Large intestine (tissue), 3 donors: Measurements from ENCODE around the gene SLC17A9. TPM values are rescaled to one million over a fixed set of nuclear protein-coding genes. Genes with fewer than 3 reads are reported as not detected.

Experiments
- DNase-seq, 2 donors: peaks; one replicate each; pipeline versions ENCODE4 v3.0.0 to v3.0.0-alpha.2; 2013
- H3K27ac ChIP-seq: one replicate; pipeline ENCODE4 v1.5.1; 2013; ENCODE audit warnings: low read length
- H3K27me3 ChIP-seq: 2 replicates; pipeline ENCODE4 v1.6.1; 2013; ENCODE audit warnings: low read length; ENCODE audit not compliant: control insufficient read depth, insufficient read depth
- H3K36me3 ChIP-seq: 2 replicates; pipeline ENCODE4 v1.6.1; 2013; ENCODE audit warnings: low read length; ENCODE audit not compliant: control insufficient read depth, insufficient read depth
- H3K4me1 ChIP-seq: one replicate; pipeline ENCODE4 v1.6.1; 2013; ENCODE audit warnings: low read length; ENCODE audit not compliant: control insufficient read depth, insufficient read depth
- H3K4me3 ChIP-seq: one replicate; pipeline ENCODE4 v1.5.1; 2013; ENCODE audit warnings: low read length
- H3K9me3 ChIP-seq: one replicate; pipeline ENCODE4 v1.6.1; 2013; ENCODE audit warnings: mild to moderate bottlenecking, low read depth, low read length, moderate library complexity; ENCODE audit not compliant: control insufficient read depth
- WGBS: methylation state at CpG from one replicate; pipeline ENCODE4 v1.1.5; 2013; ENCODE audit warnings: low lambda C conversion rate; ENCODE audit not compliant: insufficient coverage; 5-methylcytosine and 5-hydroxymethylcytosine counted together
- polyA plus RNA-seq: library from polyadenylated mRNA; unstranded; fragments of 120-200 nt; gene quantifications from one replicate; pipeline ENCODE4 v1.2.1, GENCODE V29; 2013

The SLC17A9 gene
- polyA plus RNA-seq, 1 donor: 8.1 TPM

DNA sequence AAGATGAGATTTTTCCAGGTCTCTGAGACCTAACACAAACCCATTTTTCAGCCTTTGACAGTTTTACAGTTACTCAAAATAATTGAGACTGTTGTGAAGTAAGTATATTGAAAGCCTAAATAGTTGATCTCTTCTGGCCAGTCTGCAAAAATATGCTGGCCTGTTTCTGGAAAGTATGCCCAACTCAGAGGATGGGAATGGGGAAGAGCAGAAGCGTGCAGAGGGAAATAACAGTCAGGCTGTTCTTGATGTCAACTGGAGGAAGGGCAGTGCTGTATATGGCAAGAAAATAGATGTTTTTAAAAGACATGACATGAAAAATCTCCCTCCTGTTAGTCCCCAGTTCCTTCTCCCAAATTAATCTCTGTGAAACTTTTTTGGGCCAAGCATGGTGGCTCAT, 10.7 kb upstream of the SLC17A9 start:
- no CpG with 5 or more reads among the region's 1 CpG for WGBS
- H3K36me3 ChIP-seq: peaks cover 57% of the 10 kb centered on the region
- no peak for DNase-seq
- no peaks in the 10 kb centered on the region for H3K27me3 ChIP-seq
- H3K4me1 ChIP-seq: peaks cover 8% of the 10 kb centered on the region
- no peak overlapping the region for H3K4me3 ChIP-seq
- H3K27ac ChIP-seq: no peak overlapping the region
- H3K9me3 ChIP-seq: no peaks in the 10 kb centered on the region

- H3K4me1 ChIP-seq: peaks cover 8% of the 10 kb centered on the region
These were observed 10.1 kb upstream of the SLC17A9 start for GRCh38 chr20:62942456-62942855.

DNA sequence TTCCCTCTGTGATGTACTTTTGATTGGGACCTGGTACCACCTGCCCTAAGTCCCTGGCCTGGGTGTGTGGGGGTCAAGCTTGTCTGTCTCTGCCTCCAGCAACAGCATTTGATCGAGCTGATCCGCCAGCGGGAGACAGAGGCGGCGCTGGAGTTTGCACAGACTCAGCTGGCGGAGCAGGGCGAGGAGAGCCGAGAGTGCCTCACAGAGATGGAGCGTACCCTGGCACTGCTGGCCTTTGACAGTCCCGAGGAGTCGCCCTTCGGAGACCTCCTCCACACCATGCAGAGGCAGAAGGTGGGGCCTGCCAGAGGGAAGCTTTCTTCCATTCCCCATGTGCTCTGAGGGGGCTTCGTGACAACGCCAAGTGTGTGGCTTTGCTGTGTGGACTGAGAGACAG, 9.1 kb upstream of the SLC17A9 start:
- Histone ChIP-seq H3K36me3 (peaks cover 68% of the 10 kb centered on the region), H3K27ac (no peak overlapping the region), H3K4me3 (no peak overlapping the region), H3K9me3 (no peaks in the 10 kb centered on the region), H3K27me3 (no peaks in the 10 kb centered on the region), H3K4me1 (peaks cover 8% of the 10 kb centered on the region)
- DNase-seq: no peak
- WGBS: no CpG with 5 or more reads among the region's 14 CpGs

More at GRCh38 chr20:62942456-62942855, 10.1 kb upstream of the SLC17A9 start:
- Histone ChIP-seq H3K36me3 (peaks cover 62% of the 10 kb centered on the region), H3K4me3 (no peak overlapping the region), H3K27ac (no peak overlapping the region), H3K27me3 (no peaks in the 10 kb centered on the region), H3K9me3 (no peaks in the 10 kb centered on the region)
- WGBS: no CpG with 5 or more reads among the region's 2 CpGs
- no peak for DNase-seq

DNA sequence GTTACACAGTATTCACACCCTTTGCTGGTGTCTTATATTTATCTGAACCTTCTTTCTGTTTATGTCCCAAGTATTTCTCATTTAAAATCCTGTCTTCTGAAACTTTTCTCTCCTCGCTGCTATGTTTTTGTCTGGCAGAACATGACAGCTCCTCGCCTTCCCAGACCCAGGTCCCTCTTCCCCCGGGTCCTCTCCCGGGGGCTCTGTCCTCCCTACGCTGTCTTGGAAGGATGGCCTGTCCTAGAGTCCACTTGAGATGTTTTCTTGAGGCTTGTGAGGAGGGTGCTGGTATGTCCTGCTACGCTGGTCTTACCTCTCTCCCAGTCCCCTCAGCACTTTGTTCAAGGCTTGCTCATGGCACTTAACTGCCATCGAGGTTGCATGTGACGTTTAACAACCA, 8.3 kb upstream of the SLC17A9 start:
- no CpG with 5 or more reads among the region's 8 CpGs for WGBS
- peaks cover 74% of the 10 kb centered on the region for H3K36me3 ChIP-seq
- H3K4me3 ChIP-seq: no peak overlapping the region

GRCh38 chr20:62944746-62945145, 7.8 kb upstream of the SLC17A9 start:
- 100% methylated on average over 2 of the region's 10 CpGs for WGBS
- Histone ChIP-seq H3K4me1 (peaks cover 2% of the 10 kb centered on the region), H3K36me3 (peaks cover 76% of the 10 kb centered on the region), H3K27me3 (no peaks in the 10 kb centered on the region), H3K27ac (no peak overlapping the region), H3K4me3 (no peak overlapping the region), H3K9me3 (no peaks in the 10 kb centered on the region)
- no peak for DNase-seq

More for the DNA sequence above, 8.3 kb upstream of the SLC17A9 start:
- peaks cover 8% of the 10 kb centered on the region for H3K4me1 ChIP-seq
- H3K27ac ChIP-seq: no peak overlapping the region
- no peaks in the 10 kb centered on the region for H3K27me3 ChIP-seq
- no peaks in the 10 kb centered on the region for H3K9me3 ChIP-seq
- DNase-seq: no peak

- no CpG with 5 or more reads among the region's 25 CpGs for WGBS
- Histone ChIP-seq H3K9me3 (no peaks in the 10 kb centered on the region), H3K27ac (no peak overlapping the region), H3K4me1 (no peaks in the 10 kb centered on the region), H3K27me3 (no peaks in the 10 kb centered on the region), H3K4me3 (no peak overlapping the region), H3K36me3 (peaks cover 84% of the 10 kb centered on the region)
- no peak for DNase-seq
These were observed 6.7 kb upstream of the SLC17A9 start for GRCh38 chr20:62945771-62946339.

DNA sequence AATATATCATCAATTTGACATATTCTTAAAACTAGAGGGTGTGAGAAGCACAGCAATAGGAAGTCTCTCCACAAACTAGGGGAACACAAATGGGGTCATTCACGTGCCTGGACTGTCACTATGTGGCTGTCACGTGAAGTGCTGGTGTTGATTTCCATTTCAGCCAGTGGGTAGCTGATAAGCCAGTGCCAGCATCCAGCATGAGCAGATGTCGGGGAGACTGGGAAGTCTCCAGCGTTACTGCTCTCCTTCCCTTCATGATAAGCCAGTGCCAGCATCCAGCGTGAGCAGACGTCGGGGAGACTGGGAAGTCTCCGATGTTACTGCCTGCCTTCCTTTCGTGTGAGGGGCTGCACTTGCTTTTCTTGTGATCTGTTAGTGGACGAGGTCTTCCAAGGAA, 5.6 kb upstream of the SLC17A9 start:
- H3K27me3 ChIP-seq: no peaks in the 10 kb centered on the region
- H3K4me3 ChIP-seq: no peak overlapping the region
- 50% methylated on average over 2 of the region's 10 CpGs for WGBS
- H3K9me3 ChIP-seq: no peaks in the 10 kb centered on the region
- peaks cover 2% of the 10 kb centered on the region for H3K4me1 ChIP-seq
- H3K27ac ChIP-seq: no peak overlapping the region
- DNase-seq: no peak
- peaks cover 84% of the 10 kb centered on the region for H3K36me3 ChIP-seq

- Histone ChIP-seq H3K27me3 (no peaks in the 10 kb centered on the region), H3K4me1 (peaks cover 7% of the 10 kb centered on the region), H3K9me3 (no peaks in the 10 kb centered on the region), H3K36me3 (peaks cover 78% of the 10 kb centered on the region), H3K27ac (no peak overlapping the region), H3K4me3 (no peak overlapping the region)
- DNase-seq: no peak
- 100% methylated on average over 1 of the region's 17 CpGs for WGBS
These were observed 4.8 kb upstream of the SLC17A9 start for GRCh38 chr20:62947532-62948300.

- no peaks in the 10 kb centered on the region for H3K9me3 ChIP-seq
- peaks cover 62% of the 10 kb centered on the region for H3K36me3 ChIP-seq
- WGBS: no CpG with 5 or more reads among the region's 6 CpGs
- no peak overlapping the region for H3K27ac ChIP-seq
- H3K4me1 ChIP-seq: peaks cover 22% of the 10 kb centered on the region
- no peak for DNase-seq
- no peaks in the 10 kb centered on the region for H3K27me3 ChIP-seq
- no peak overlapping the region for H3K4me3 ChIP-seq
These were observed 3.2 kb upstream of the SLC17A9 start for GRCh38 chr20:62949153-62949821.

DNA sequence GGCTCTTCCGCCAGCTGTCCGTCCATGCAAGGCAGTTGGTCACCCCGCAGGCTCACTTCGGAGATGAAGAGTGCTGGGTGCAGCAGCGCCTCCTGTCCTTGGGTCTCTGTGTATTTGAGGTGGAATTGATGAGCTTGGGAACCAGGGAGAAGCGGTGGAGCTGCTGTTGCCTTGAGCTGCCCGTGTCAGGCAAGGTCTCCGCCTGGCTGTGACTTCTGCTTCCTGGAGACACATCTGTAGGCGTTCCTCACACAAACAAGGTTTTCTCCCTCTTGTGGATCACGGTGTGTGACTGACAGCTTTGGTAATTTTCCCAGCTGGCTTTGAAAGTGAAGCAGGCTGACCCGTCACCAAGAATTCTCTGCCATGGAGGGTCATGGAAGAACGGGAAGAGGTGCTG, 2.5 kb upstream of the SLC17A9 start:
- H3K27me3 ChIP-seq: no peaks in the 10 kb centered on the region
- DNase-seq: no peak
- H3K9me3 ChIP-seq: no peaks in the 10 kb centered on the region
- no CpG with 5 or more reads among the region's 12 CpGs for WGBS
- H3K27ac ChIP-seq: no peak overlapping the region
- peaks cover 29% of the 10 kb centered on the region for H3K4me1 ChIP-seq
- H3K36me3 ChIP-seq: peaks cover 55% of the 10 kb centered on the region
- H3K4me3 ChIP-seq: no peak overlapping the region
